Neural cell (in vitro differentiated cells): ENCODE measurements around the gene KMT5B. TPM values are rescaled to one million over a fixed set of nuclear protein-coding genes. Genes with fewer than 3 reads are reported as not detected.

ENCODE experiments used
- H2AFZ ChIP-seq: fragments of 200-600, 300-800 bp; sonication (generic), shearing (Covaris generic); 2 replicates; pipeline ENCODE4 v1.6.0; 2014; ENCODE audit warnings: low read depth, mild to moderate bottlenecking, antibody characterized with exemption, low read length, moderate library complexity
- H3F3A ChIP-seq: fragments of 200-600 bp; shearing (Covaris generic); 2 replicates; pipeline ENCODE4 v1.6.1; 2016; ENCODE audit warnings: mild to moderate bottlenecking, moderate library complexity, mixed read lengths, antibody characterized with exemption, low read length; ENCODE audit not compliant: insufficient read depth, poor library complexity, severe bottlenecking
- H3K27ac ChIP-seq: fragments of 200-600, 300-800 bp; sonication (generic), shearing (Covaris generic); 2 replicates; pipeline ENCODE4 v1.5.1; 2014; ENCODE audit warnings: mild to moderate bottlenecking, low read length, moderate library complexity
- H3K27me3 ChIP-seq: fragments of 300-800, 200-600 bp; sonication (generic), shearing (Covaris generic); 2 replicates; pipeline ENCODE4 v1.6.0; 2014; ENCODE audit warnings: mild to moderate bottlenecking, low read depth, low read length, moderate library complexity; ENCODE audit not compliant: insufficient read depth
- H3K36me3 ChIP-seq: fragments of 300-800, 200-600 bp; sonication (generic), shearing (Covaris generic); 2 replicates; pipeline ENCODE4 v1.5.1; 2014; ENCODE audit warnings: mild to moderate bottlenecking, antibody characterized with exemption, low read length, moderate library complexity; ENCODE audit not compliant: insufficient read depth
- H3K4me2 ChIP-seq: fragments of 300-800, 200-600 bp; sonication (generic), shearing (Covaris generic); 2 replicates; pipeline ENCODE4 v1.6.0; 2014; ENCODE audit warnings: mild to moderate bottlenecking, low read length
- H3K4me3 ChIP-seq: fragments of 300-800, 200-600 bp; sonication (generic), shearing (Covaris generic); 2 replicates; pipeline ENCODE4 v1.5.1; 2014; ENCODE audit warnings: mild to moderate bottlenecking, low read length, moderate library complexity
- H3K79me2 ChIP-seq: fragments of 200-600 bp; shearing (Covaris generic); replicated peaks from 2 replicates; pipeline ENCODE4 v1.6.0; 2014; ENCODE audit warnings: mild to moderate bottlenecking, low read length, moderate library complexity; ENCODE audit not compliant: insufficient read depth
- H3K9ac ChIP-seq: fragments of 300-800, 200-600 bp; sonication (generic), shearing (Covaris generic); 2 replicates; pipeline ENCODE4 v1.6.1; 2016; ENCODE audit warnings: mild to moderate bottlenecking, low read length, mixed read lengths
- H3K9me2 ChIP-seq: fragments of 200-600 bp; shearing (Covaris generic); 2 replicates; pipeline ENCODE4 v1.6.1; 2016; ENCODE audit warnings: mild to moderate bottlenecking, low read length, mixed read lengths; ENCODE audit not compliant: insufficient read depth
- H3K9me3 ChIP-seq: fragments of 200-600, 300-800 bp; sonication (generic), shearing (Covaris generic); 2 replicates; pipeline ENCODE4 v1.6.1; 2016; ENCODE audit warnings: mild to moderate bottlenecking, mixed run types, low read length, moderate library complexity, mixed read lengths
- H4K20me1 ChIP-seq: fragments of 200-600 bp; shearing (Covaris generic); 2 replicates; pipeline ENCODE4 v1.6.1; 2016; ENCODE audit warnings: mild to moderate bottlenecking, mixed run types; ENCODE audit not compliant: insufficient read depth
- CTCF ChIP-seq: fragments of 450-650 bp; IDR thresholded peaks from 2 replicates; pipeline ENCODE4 v1.5.1; 2014; ENCODE audit warnings: antibody characterized with exemption, mild to moderate bottlenecking, moderate library complexity; ENCODE audit not compliant: poor library complexity, severe bottlenecking
- EP300 ChIP-seq: fragments of 450-650 bp; conservative IDR thresholded peaks from 2 replicates; pipeline ENCODE4 v1.6.1; 2014; ENCODE audit warnings: antibody characterized with exemption, mild to moderate bottlenecking, moderate library complexity; ENCODE audit not compliant: poor library complexity, severe bottlenecking
- EZH2 ChIP-seq: fragments of 200-600, 300-800 bp; shearing (Covaris generic), sonication (generic); IDR thresholded peaks from 2 replicates; pipeline ENCODE4 v1.6.1; 2014; ENCODE audit warnings: antibody characterized with exemption, low read length, borderline replicate concordance, mild to moderate bottlenecking; ENCODE audit not compliant: insufficient read depth, poor library complexity, severe bottlenecking
- MXI1 ChIP-seq: fragments of 450-650 bp; conservative IDR thresholded peaks from 2 replicates; pipeline ENCODE4 v1.6.1; 2014; ENCODE audit warnings: antibody characterized with exemption, mild to moderate bottlenecking; ENCODE audit not compliant: poor library complexity, severe bottlenecking
- POLR2AphosphoS5 ChIP-seq: IDR thresholded peaks from 2 replicates; pipeline ENCODE4 v1.6.1; 2012
- RAD21 ChIP-seq: fragments of 450-650 bp; conservative IDR thresholded peaks from 2 replicates; pipeline ENCODE4 v1.6.1; 2014; ENCODE audit warnings: antibody characterized with exemption, mild to moderate bottlenecking, moderate library complexity
- SMC3 ChIP-seq: fragments of 450-650 bp; conservative IDR thresholded peaks from 2 replicates; pipeline ENCODE4 v1.6.1; 2014; ENCODE audit warnings: antibody characterized with exemption, mild to moderate bottlenecking, moderate library complexity; ENCODE audit not compliant: poor library complexity
- TAF1 ChIP-seq: IDR thresholded peaks from 2 replicates; pipeline ENCODE4 v1.6.1; 2012; ENCODE audit warnings: low read depth
- polyA plus RNA-seq: library from polyadenylated mRNA; depleted of rRNA; stranded (reverse); fragments of >200 nt; gene quantifications from 2 replicates; pipeline ENCODE4 v1.2.3, GENCODE V29; 2014
- TF ChIP-seq, protein P1 (sequence below): IDR thresholded peaks from 2 replicates; pipeline ENCODE4 v1.6.1; 2012; ENCODE audit warnings: borderline replicate concordance

The KMT5B gene
- polyA plus RNA-seq, 1 donor from 2014 or later, result 107 TPM

- no peak overlapping the region for H2AFZ ChIP-seq
- peaks cover 43% of the 10 kb centered on the region for H3K79me2 ChIP-seq
- no peaks in the 10 kb centered on the region for H3F3A ChIP-seq
- no peaks in the 10 kb centered on the region for H3K36me3 ChIP-seq
- H3K27me3 ChIP-seq, result no peaks in the 10 kb centered on the region
- no peak overlapping the region for H3K9ac ChIP-seq
- TF ChIP-seq CTCF (no peak), EP300 (no peak), EZH2 (no peak), TAF1 (no peak), MXI1 (no peak), RAD21 (no peak), POLR2AphosphoS5 (no peak), SMC3 (no peak)
- TF ChIP-seq, protein P1, sequence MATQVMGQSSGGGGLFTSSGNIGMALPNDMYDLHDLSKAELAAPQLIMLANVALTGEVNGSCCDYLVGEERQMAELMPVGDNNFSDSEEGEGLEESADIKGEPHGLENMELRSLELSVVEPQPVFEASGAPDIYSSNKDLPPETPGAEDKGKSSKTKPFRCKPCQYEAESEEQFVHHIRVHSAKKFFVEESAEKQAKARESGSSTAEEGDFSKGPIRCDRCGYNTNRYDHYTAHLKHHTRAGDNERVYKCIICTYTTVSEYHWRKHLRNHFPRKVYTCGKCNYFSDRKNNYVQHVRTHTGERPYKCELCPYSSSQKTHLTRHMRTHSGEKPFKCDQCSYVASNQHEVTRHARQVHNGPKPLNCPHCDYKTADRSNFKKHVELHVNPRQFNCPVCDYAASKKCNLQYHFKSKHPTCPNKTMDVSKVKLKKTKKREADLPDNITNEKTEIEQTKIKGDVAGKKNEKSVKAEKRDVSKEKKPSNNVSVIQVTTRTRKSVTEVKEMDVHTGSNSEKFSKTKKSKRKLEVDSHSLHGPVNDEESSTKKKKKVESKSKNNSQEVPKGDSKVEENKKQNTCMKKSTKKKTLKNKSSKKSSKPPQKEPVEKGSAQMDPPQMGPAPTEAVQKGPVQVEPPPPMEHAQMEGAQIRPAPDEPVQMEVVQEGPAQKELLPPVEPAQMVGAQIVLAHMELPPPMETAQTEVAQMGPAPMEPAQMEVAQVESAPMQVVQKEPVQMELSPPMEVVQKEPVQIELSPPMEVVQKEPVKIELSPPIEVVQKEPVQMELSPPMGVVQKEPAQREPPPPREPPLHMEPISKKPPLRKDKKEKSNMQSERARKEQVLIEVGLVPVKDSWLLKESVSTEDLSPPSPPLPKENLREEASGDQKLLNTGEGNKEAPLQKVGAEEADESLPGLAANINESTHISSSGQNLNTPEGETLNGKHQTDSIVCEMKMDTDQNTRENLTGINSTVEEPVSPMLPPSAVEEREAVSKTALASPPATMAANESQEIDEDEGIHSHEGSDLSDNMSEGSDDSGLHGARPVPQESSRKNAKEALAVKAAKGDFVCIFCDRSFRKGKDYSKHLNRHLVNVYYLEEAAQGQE, result no peak
- H4K20me1 ChIP-seq, result no peaks in the 10 kb centered on the region
- H3K9me3 ChIP-seq, result no peaks in the 10 kb centered on the region
- H3K27ac ChIP-seq, result no peak overlapping the region
- no peak overlapping the region for H3K4me2 ChIP-seq
- no peak overlapping the region for H3K4me3 ChIP-seq
- H3K9me2 ChIP-seq, result no peaks in the 10 kb centered on the region
Measured at GRCh38 chr11:68115285-68115684, 97.8 kb downstream of the KMT5B start.

GRCh38 chr11:68113986-68114385 lies 99.1 kb downstream of the KMT5B start:
- H3K9me2 ChIP-seq, result no peaks in the 10 kb centered on the region
- H3K9me3 ChIP-seq, result no peaks in the 10 kb centered on the region
- TF ChIP-seq MXI1, result no peak
- no peak for TF ChIP-seq TAF1
- TF ChIP-seq EZH2, result no peak
- no peak for TF ChIP-seq POLR2AphosphoS5
- TF ChIP-seq, protein P1, result no peak
- TF ChIP-seq RAD21, result no peak
- no peak for TF ChIP-seq EP300
- no peak for TF ChIP-seq CTCF
- TF ChIP-seq SMC3, result no peak
- H3K27ac ChIP-seq, result no peak overlapping the region
- no peaks in the 10 kb centered on the region for H3K36me3 ChIP-seq
- H4K20me1 ChIP-seq, result no peaks in the 10 kb centered on the region
- H3F3A ChIP-seq, result no peaks in the 10 kb centered on the region
- H3K4me3 ChIP-seq, result no peak overlapping the region
- H2AFZ ChIP-seq, result no peak overlapping the region
- H3K79me2 ChIP-seq, result peaks cover 42% of the 10 kb centered on the region
- no peaks in the 10 kb centered on the region for H3K27me3 ChIP-seq
- H3K4me2 ChIP-seq, result no peak overlapping the region
- H3K9ac ChIP-seq, result no peak overlapping the region
